H9 (cell line): ENCODE results near the gene FBXO5. TPM values are rescaled to one million over a fixed set of nuclear protein-coding genes. Genes with fewer than 3 reads are reported as not detected.
A peak's percentile ranks its signal among the peaks of the same experiment; 100 is the strongest.

Experiments used
- DNase-seq: peaks from one replicate; pipeline ENCODE4 v3.0.0-alpha.2; 2017
- H2AFZ ChIP-seq: one replicate; pipeline ENCODE4 v1.6.1; 2013; ENCODE audit warnings: mild to moderate bottlenecking, low read length, control low read depth, moderate library complexity
- H2AK5ac ChIP-seq: 2 replicates; pipeline ENCODE4 v1.6.1; 2013; ENCODE audit warnings: low read length, control low read depth, mixed read lengths; ENCODE audit not compliant: insufficient read length
- H2BK120ac ChIP-seq: one replicate; pipeline ENCODE4 v1.6.1; 2013; ENCODE audit warnings: low read depth, mild to moderate bottlenecking, low read length, control low read depth, inconsistent platforms; ENCODE audit not compliant: poor library complexity, severe bottlenecking
- H2BK12ac ChIP-seq: 2 replicates; pipeline ENCODE4 v1.6.1; 2013; ENCODE audit warnings: low read length, control low read depth, mixed read lengths, low read depth; ENCODE audit not compliant: insufficient read length
- H2BK15ac ChIP-seq: 2 replicates; pipeline ENCODE4 v1.6.1; 2013; ENCODE audit warnings: low read depth, low read length, control low read depth
- H2BK20ac ChIP-seq: one replicate; pipeline ENCODE4 v1.6.1; 2013; ENCODE audit warnings: low read depth, mild to moderate bottlenecking, low read length, control low read depth, inconsistent platforms; ENCODE audit not compliant: poor library complexity, severe bottlenecking
- H2BK5ac ChIP-seq: 2 replicates; pipeline ENCODE4 v1.6.1; 2013; ENCODE audit warnings: low read length, control low read depth, mixed read lengths; ENCODE audit not compliant: insufficient read length
- H3K14ac ChIP-seq: 2 replicates; pipeline ENCODE4 v1.6.1; 2013; ENCODE audit warnings: low read length, control low read depth; ENCODE audit not compliant: insufficient read depth
- H3K18ac ChIP-seq: 2 replicates; pipeline ENCODE4 v1.6.1; 2013; ENCODE audit warnings: low read depth, mild to moderate bottlenecking, mixed read lengths, low read length, control low read depth; ENCODE audit not compliant: insufficient read length
- H3K23ac ChIP-seq: 2 replicates; pipeline ENCODE4 v1.6.1; 2013; ENCODE audit warnings: low read length, control low read depth, mixed read lengths, low read depth; ENCODE audit not compliant: insufficient read length
- H3K23me2 ChIP-seq: 2 replicates; pipeline ENCODE4 v1.6.1; 2013; ENCODE audit warnings: low read depth, mild to moderate bottlenecking, mixed read lengths, low read length, control low read depth; ENCODE audit not compliant: insufficient read length, poor library complexity, severe bottlenecking
- H3K27ac ChIP-seq: 2 replicates; pipeline ENCODE4 v1.5.1; 2013; ENCODE audit warnings: low read length, control low read depth, mixed read lengths, low read depth; ENCODE audit not compliant: insufficient read length
- H3K27me3 ChIP-seq: 2 replicates; pipeline ENCODE4 v1.6.1; 2013; ENCODE audit warnings: low read length, control low read depth, inconsistent platforms; ENCODE audit not compliant: insufficient read depth
- H3K4ac ChIP-seq: 2 replicates; pipeline ENCODE4 v1.6.1; 2013; ENCODE audit warnings: low read depth, mild to moderate bottlenecking, control low read depth, inconsistent platforms, low read length, moderate library complexity
- H3K4me1 ChIP-seq: 2 replicates; pipeline ENCODE4 v1.6.1; 2013; ENCODE audit warnings: low read length, control low read depth, inconsistent platforms; ENCODE audit not compliant: insufficient read depth
- H3K4me2 ChIP-seq: 2 replicates; pipeline ENCODE4 v1.6.1; 2013; ENCODE audit warnings: low read length, control low read depth, mixed read lengths; ENCODE audit not compliant: insufficient read length, insufficient read depth
- H3K56ac ChIP-seq: 2 replicates; pipeline ENCODE4 v1.6.1; 2013; ENCODE audit warnings: low read depth, mild to moderate bottlenecking, mixed read lengths, low read length, control low read depth; ENCODE audit not compliant: insufficient read length
- H3K79me1 ChIP-seq: 2 replicates; pipeline ENCODE4 v1.6.1; 2013; ENCODE audit warnings: low read depth, mild to moderate bottlenecking, moderate library complexity, low read length, control low read depth, inconsistent platforms; ENCODE audit not compliant: insufficient read depth, poor library complexity, severe bottlenecking
- H3K79me2 ChIP-seq: 2 replicates; pipeline ENCODE4 v1.6.1; 2013; ENCODE audit warnings: low read length, control low read depth, inconsistent platforms; ENCODE audit not compliant: insufficient read depth
- H3K9ac ChIP-seq: 2 replicates; pipeline ENCODE4 v1.6.1; 2013; ENCODE audit warnings: low read length, control low read depth, mixed read lengths; ENCODE audit not compliant: insufficient read length; ENCODE audit errors: extremely low read depth
- H3K9me3 ChIP-seq: one replicate; pipeline ENCODE4 v1.6.1; 2013; ENCODE audit warnings: low read depth, low read length, inconsistent platforms; ENCODE audit not compliant: control insufficient read depth
- H3T11ph ChIP-seq: one replicate; pipeline ENCODE4 v1.6.1; 2013; ENCODE audit warnings: mild to moderate bottlenecking, low read length, control low read depth, inconsistent platforms
- H4K20me1 ChIP-seq: one replicate; pipeline ENCODE4 v1.6.1; 2013; ENCODE audit not compliant: control insufficient read depth, insufficient read length, insufficient read depth
- H4K5ac ChIP-seq: 2 replicates; pipeline ENCODE4 v1.6.1; 2013; ENCODE audit warnings: low read depth, mild to moderate bottlenecking, mixed read lengths, low read length, control low read depth; ENCODE audit not compliant: insufficient read length
- H4K8ac ChIP-seq: replicated peaks from 2 replicates; pipeline ENCODE4 v1.6.1; 2013; ENCODE audit warnings: low read length, control low read depth, mixed read lengths, low read depth; ENCODE audit not compliant: insufficient read length
- H4K91ac ChIP-seq: 2 replicates; pipeline ENCODE4 v1.6.1; 2013; ENCODE audit warnings: low read depth, mild to moderate bottlenecking, moderate library complexity, mixed read lengths, low read length, control low read depth; ENCODE audit not compliant: insufficient read length
- H3K27ac Mint-ChIP-seq, 3 experiments: 2 replicates in 2 of 3; 3 replicates in 1 of 3; pipeline ENCODE4 v1.8.0; 2020 to 2021; ENCODE audit warnings: mixed read lengths in 3 of 3, mild to moderate bottlenecking in 1 of 3, moderate library complexity in 1 of 3
- H3K27me3 Mint-ChIP-seq: 2 replicates; pipeline ENCODE4 v1.8.0; 2021; ENCODE audit warnings: low read depth, mild to moderate bottlenecking, moderate library complexity, mixed read lengths
- H3K36me3 Mint-ChIP-seq, 3 experiments: 2 replicates in 2 of 3; 3 replicates in 1 of 3; pipeline ENCODE4 v1.8.0; 2020 to 2021; ENCODE audit warnings: low read depth in 3 of 3, mixed read lengths in 3 of 3; ENCODE audit not compliant: insufficient read depth in 1 of 3
- H3K4me1 Mint-ChIP-seq, 2 experiments: 2 replicates each; pipeline ENCODE4 v1.8.0; 2020; ENCODE audit warnings: mixed read lengths in 2 of 2
- H3K4me3 Mint-ChIP-seq, 2 experiments: 2 replicates in 1 of 2; 3 replicates in 1 of 2; pipeline ENCODE4 v1.8.0; 2020 to 2021; ENCODE audit warnings: mild to moderate bottlenecking in 2 of 2, mixed read lengths in 2 of 2, moderate library complexity in 1 of 2
- H3K9me3 Mint-ChIP-seq, 2 experiments: 2 replicates in 1 of 2; 3 replicates in 1 of 2; pipeline ENCODE4 v1.8.0; 2020; ENCODE audit warnings: mild to moderate bottlenecking in 2 of 2, mixed read lengths in 2 of 2, moderate library complexity in 1 of 2
- CTCF ChIP-seq: fragments of 200-600 bp; sonication (generic); conservative IDR thresholded peaks from 3 replicates; pipeline ENCODE4 v1.8.0; 2021; ENCODE audit warnings: antibody characterized with exemption, mild to moderate bottlenecking
- WGBS: extraction: QIAGEN DNeasy Blood & Tissue Kit; methylation state at CpG from one replicate; pipeline ENCODE4 v1.1.7; 2013; ENCODE audit warnings: missing lambda C conversion rate, low lambda C conversion rate, mixed read lengths; ENCODE audit not compliant: insufficient read length; ENCODE audit errors: extremely low coverage; 5-methylcytosine and 5-hydroxymethylcytosine counted together
- total RNA-seq: library from RNA; stranded (reverse); gene quantifications from 2 replicates; pipeline ENCODE4 v1.2.1, GENCODE V29; 2021

Gene FBXO5
- total RNA-seq, 1 experiment from 2014 or later = 47.6 TPM

GRCh38 chr6:152981219-152981618 lies 1.6 kb downstream of the FBXO5 start:
- TF ChIP-seq CTCF = no peak
- Histone ChIP-seq H3K23me2 (peaks cover 9% of the 10 kb centered on the region), H4K20me1 (no peaks in the 10 kb centered on the region), H3K4me2 (peak overlapping the region; percentile 72), H3K56ac (no peak overlapping the region), H3K79me2 (peaks cover 67% of the 10 kb centered on the region), H2BK5ac (no peak overlapping the region), H2BK15ac (no peak overlapping the region), H4K91ac (no peak overlapping the region), H3K4me1 (no peaks in the 10 kb centered on the region; the same call in 1 of the 2 replicates), H2AK5ac (no peak overlapping the region), H2AFZ (no peak overlapping the region), H2BK120ac (no peak overlapping the region), H3K4ac (no peak overlapping the region), H3K14ac (no peak overlapping the region), H3K9ac (peak overlapping the region; percentile 69), H3K79me1 (peaks cover 2% of the 10 kb centered on the region), H3K9me3 (no peaks in the 10 kb centered on the region), H3K27ac (no peak overlapping the region), H4K8ac (no peak overlapping the region), H4K5ac (no peak overlapping the region), H3K23ac (no peak overlapping the region), H3T11ph (no peak overlapping the region), H2BK20ac (no peak overlapping the region), H3K18ac (no peak overlapping the region), H3K27me3 (no peaks in the 10 kb centered on the region), H2BK12ac (no peak overlapping the region)
- Mint-ChIP-seq H3K27ac (no peak overlapping the region; a peak in 1 of 7 replicates), H3K4me1 (peaks cover 48 to 52% of the 10 kb centered on the region in 2 experiments), H3K4me3 (peak overlapping the region; percentile 92 to 98), H3K9me3 (no peaks in the 10 kb centered on the region; a peak in 1 of 5 replicates), H3K27me3 (no peaks in the 10 kb centered on the region; the same call in 1 of the 2 replicates), H3K36me3 (peaks cover 23 to 35% (median 24%) of the 10 kb centered on the region in 3 experiments; a peak in 6 of 7 replicates)
- no CpG with 5 or more reads among the region's 2 CpGs for WGBS
- no peak for DNase-seq
